GM11168 (cell line): ENCODE data around the gene UBAP1L.

Experiments
- in situ Hi-C: fragments of 300-500 bp; cut with MboI; formaldehyde crosslinking; loops from one replicate; pipeline ENCODE4 v1.12.0; 2022; ENCODE audit warnings: low sequenced_read_pairs; ENCODE audit not compliant: unreplicated experiment

The UBAP1L gene

GRCh38 chr15:65068403-65068788 lies 46.6 kb downstream of the UBAP1L start:
- in situ Hi-C loops, result no loop called here

- in situ Hi-C loops, result no loop called here
Observed at GRCh38 chr15:65067645-65068402, 47.2 kb downstream of the UBAP1L start, which contains the start of gene RASL12. TSS of gene RASL12 (minus strand) at chr15:65067991. CDS start at chr15:65067835, 156 bp downstream.

GRCh38 chr15:65067317-65067644 lies 47.7 kb downstream of the UBAP1L start:
- in situ Hi-C loops, result no loop called here

GRCh38 chr15:65066635-65067316 lies 48.2 kb downstream of the UBAP1L start:
- in situ Hi-C loops, result no loop called here

DNA sequence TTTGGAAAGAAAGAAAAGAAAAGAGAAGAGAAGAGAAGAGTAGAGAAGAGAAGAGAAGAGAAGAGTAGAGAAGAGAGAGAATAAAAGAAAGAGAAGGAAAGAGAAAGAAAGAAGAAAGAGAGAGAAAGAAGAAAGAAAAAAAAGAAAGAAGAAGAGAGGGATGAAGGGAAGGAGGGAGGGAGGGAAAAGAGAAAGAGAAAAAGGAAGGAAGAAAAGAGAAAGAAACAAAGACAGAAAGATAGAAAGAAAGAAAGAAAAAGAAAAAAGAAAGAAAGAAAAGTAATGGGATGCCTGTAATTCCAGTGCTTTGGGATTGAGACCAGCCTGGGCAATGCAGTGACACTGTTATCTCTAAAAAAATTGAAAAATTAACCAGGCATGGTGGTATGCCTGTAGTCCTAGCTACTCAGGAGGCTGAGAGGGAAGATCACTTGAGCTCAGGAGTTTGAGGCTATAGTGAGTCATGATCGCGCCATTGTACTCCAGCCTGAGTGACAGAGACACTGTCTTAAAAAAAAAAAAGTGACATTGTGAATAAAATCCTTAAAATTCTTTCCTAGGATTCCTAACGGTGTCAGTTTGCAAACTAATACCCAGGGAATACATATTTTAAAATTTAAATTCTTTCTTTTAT lies 48.9 kb downstream of the UBAP1L start:
- in situ Hi-C loops, result no loop called here

GRCh38 chr15:65062726-65063125 lies 52.3 kb downstream of the UBAP1L start:
- in situ Hi-C loops, result no loop called here

- in situ Hi-C loops, result no loop called here
Observed at GRCh38 chr15:65062061-65062460, 52.9 kb downstream of the UBAP1L start.

DNA sequence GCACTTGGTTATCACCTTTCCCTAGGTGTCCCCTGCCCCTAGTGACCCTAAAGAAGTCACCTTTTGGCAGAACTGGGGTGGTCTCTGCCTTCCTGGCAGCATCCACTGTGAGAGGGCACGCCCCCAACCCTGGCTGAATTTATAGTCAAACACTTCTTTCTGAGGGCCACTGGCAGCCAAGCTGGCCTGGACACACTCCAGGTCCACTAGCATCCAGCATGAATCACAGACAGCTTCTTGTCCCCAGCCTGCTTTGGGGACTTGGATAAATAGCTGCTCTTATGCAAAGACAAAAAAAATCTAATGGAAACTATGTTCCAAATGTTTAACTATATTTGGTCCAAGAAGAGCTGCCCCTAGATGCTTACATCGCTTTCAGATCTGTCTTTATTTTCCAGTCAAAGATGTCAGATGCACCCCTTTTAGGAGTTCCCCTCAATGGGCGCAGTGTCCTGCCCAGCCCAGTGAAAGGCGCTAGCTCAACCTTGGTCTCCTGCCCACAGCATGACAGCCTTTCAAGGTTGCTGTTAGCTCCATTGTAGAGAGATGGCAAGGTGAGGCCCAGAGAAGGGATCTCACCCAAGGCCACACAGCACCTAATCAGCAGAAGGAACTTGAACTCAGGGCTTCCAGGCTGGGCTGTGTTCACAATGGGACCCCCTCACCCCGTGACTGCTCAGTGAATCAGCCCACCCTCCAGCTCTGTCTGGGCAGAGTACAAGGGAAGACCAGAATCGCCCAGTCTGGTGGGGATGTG lies 54.2 kb downstream of the UBAP1L start:
- in situ Hi-C loops, result no loop called here

- in situ Hi-C loops, result no loop called here
Observed at GRCh38 chr15:65059931-65060596, 54.9 kb downstream of the UBAP1L start.

DNA sequence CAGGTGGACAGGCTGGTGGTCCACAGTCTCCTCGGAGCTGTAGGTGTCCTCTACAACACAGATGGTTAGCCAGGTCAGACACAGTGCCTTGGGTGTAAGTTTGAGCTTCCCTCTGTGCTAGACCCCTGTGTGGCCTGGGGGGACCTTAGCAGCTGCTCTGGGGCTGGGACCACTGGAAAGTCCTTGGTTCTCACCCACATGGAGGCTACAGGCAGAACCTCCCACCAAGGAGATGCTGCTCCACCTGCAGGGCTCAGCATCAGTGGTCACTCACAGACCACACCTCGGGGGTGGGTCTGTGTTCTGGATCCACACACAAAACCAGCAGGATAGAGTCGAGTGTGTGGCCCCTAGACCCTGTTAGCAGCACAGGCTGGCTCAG lies 55.6 kb downstream of the UBAP1L start:
- in situ Hi-C loops, result no loop called here

DNA sequence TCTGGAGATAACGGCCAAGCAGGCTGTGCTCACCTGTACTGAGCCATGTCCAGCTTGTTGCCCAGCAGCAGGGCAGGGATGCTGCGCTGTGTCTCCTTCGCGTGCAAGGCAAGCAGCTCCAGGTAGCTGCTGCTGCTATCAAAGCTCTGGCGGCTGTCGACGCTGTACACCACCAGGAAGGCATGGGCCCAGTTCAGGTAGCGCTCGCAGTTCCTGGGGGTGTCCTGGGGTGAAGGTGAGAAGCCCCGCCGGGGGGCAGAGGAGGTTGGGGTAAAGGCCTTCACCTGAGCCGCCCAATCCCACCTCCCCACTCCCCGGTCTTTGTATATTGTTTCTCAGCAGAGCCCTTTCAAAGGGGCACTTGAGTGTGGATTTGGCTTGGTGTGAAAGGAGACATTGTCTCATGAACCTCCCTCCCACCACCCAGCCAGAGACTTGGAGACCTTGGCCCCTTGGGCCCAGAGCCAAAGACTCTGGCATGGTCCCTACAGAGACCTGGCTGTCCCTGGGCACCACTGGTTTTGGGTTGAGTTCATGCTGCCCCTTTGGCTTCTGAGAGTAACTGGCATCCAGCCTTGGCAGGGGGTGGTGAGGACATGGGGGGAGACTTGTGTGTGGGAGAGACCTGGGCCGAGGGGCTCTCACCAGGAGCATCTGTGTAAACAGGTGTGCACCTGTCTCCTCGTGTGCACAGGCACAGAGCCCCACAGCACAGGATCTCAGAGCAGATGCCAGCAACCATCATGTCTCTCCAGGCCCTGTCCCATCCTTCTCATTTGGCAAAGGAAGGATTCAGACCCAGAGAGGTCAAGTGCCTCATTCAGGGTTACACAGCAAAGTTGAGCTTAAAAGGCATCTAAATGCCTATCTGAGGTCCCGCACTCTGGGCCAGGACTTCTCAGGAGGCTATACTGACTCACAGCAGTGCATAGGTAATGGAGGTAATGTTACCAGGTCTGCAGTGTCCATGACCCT lies 56.3 kb downstream of the UBAP1L start:
- in situ Hi-C loops, result no loop called here

- in situ Hi-C loops, result no loop called here
Observed at GRCh38 chr15:65057549-65057940, 57.5 kb downstream of the UBAP1L start.

DNA sequence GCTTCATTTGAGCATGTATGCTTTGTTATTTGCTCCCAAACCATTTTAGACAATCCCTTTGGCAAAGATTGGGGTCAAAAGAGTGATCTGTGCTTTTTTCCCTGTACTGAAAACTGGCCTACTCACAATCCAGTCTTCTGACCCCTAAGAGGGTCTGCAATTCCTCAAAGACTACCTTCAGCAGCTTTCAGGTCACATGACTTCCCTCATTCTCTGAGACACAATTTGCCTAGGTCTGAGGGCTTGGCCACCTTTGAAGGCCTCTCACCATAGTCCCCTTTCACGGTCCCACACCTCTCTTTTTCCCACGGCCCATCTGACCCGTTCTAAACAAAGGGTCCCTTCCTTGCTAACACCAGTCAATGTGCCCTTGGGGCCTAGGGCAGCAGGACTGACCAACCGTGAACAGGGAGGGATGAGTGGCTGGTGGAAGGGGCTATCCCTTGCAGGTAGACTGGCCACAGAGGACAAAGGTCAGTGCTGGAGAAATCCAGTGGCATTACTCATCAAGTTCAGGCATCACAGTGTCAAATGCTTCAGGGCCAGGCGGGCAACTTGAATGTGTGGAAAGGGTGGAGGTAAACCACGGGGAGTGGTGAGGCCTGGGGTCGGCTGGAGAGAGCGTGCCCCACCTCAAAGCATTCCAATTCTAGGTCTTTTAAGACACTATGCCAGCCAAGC lies 58.0 kb downstream of the UBAP1L start:
- in situ Hi-C loops, result no loop called here

GRCh38 chr15:65056106-65056505 lies 58.9 kb downstream of the UBAP1L start:
- in situ Hi-C loops, result no loop called here

DNA sequence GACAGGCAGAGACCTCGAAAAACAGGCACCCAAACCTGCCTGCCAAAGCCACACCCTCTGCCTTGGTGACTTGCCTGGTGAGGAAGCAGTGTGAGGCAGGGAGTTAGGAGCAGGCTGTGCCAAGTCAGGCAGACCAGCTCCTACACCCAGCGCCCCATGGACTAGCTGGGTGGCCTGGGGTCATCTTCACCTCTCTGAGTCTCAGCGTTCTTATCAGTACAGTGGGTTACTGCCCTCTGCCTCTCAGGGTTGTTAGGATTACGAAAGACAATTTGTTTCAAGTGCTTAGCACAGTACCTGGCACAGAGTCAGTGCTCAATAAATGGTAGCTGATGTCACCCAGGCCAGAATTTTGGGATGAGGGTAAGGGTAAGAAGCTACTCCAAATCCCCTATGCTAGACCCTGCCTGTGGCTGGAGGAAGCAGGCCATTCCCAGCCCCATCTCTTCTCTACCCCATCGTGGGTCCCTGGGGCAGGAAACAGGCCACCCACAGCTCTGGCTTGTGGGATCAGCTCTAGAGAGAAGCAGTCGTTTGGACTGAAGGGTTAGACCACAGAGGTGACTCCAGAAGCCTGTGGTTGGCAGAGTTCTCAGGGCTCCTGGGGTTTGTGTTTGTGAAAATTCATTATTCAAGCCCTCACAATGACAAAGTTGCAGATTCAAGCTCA lies 59.7 kb downstream of the UBAP1L start:
- in situ Hi-C loops, result no loop called here

GRCh38 chr15:65054333-65055200 lies 60.4 kb downstream of the UBAP1L start:
- in situ Hi-C loops, result no loop called here

DNA sequence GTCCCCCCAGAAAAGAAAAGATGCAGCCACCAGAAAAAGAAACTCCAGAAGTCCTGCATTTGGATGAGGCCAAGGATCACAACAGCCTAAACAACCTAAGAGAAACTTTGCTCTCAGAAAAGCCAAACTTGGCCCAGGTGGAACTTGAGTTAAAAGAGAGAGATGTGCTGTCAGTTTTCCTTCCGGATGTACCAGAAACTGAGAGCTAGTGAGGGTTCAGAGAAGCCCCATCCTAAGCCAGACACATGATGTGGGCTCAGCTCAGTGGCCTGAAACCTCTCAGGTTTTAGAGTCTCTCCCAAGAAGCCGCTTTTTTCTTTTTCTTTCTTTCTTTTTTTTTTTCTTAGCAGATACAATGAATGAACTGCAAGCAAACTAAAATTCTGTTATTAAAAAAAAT lies 62.0 kb downstream of the UBAP1L start:
- in situ Hi-C loops, result no loop called here
